Measurements from ENCODE around the gene COL4A6.
"Not testable (repeated sequence)": the region's sequence is repeated elsewhere in the genome, so short reads cannot be mapped to it uniquely, and the experiment has no call there.

The COL4A6 gene

DNA sequence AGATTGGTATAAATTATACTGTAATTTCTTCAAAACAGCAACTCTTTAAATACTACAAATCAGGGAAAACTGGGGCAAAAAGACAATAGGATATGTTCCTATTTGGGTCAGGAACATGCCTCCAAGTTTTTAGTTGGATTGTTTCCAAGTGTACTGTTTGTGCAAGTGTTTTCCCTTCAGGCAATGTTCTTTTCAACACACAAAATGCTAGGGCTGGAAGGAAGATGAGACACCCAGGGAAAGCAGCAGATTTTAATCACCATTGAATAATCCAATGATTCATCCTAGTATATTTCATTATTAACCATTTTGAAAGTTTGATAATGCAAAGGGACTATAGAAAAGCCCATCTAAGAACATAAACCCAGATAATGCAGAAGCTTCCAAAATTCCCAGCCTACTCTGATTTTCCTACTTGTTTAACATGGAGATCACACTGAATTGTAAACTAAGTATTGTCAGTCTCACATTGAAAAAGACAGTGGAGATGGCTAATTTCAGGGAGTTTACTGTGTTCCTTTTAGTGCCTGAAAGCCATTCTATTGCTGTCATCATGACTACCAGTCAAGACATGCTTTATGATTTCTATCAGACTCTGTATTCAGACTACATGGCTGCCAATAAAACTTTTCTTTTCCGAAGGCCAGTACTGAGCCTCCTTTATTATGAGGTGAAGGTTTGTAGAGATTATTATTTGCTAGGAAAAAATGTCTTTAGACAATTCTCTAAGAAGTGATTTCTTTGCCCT is 38.6 kb downstream of the COL4A6 start:
- DNase-seq (ENCODE audit: low spot score), result no peak

DNA sequence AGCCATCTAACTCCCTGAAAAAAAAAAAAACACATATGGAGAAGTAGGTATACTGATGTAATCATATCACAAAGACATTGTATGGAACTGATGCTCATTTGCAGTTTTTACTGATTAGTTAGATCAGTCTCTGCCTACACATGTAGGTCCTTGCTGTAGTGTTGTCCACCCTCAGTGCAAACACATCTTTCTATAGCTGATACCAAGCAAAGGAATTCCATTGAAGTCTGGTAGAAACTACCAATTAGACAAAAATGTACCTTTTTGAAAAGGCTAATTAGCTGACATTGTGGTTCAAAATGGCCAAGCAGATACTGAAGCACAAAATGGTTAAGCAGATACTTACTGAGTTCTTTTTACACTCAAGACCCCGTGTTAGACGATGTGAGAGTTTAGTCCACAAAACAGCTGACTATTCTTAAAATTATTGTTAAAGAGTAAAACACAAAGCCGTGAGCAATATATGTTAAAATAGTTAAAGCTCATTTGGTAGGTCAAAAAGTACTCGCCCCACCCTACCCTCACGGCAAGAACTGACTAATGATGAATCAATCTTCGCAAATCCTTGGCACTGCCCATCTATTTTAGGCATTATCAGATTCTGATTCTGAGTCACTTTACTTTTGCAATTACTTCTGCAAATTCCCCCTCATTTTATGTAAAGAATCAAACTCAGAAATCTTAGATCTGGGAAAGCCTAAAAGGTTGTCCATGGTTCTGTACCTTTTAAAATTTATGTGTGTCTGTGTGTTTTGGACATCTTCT is 40.4 kb downstream of the COL4A6 start:
- DNase-seq (ENCODE audit: low spot score), result no peak

DNA sequence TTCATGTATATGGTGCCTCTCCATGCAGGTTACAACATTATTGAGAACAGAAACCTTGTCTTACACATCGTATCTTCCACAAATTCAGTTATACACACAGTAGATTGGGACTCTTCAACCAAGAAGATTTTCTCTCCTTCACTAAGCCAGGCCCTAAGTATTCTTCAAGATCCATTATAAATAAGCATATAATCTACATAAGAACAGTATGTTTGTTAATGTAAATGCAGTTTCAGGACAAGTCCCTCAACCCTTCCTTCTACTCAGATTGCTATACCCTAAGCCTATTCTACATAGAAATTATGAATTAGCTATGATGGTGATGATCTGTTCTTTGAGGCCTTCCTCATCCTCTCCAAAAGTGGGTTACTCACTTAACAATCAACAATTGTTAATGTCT is 41.2 kb downstream of the COL4A6 start:
- DNase-seq (ENCODE audit: low spot score), result no peak

DNA sequence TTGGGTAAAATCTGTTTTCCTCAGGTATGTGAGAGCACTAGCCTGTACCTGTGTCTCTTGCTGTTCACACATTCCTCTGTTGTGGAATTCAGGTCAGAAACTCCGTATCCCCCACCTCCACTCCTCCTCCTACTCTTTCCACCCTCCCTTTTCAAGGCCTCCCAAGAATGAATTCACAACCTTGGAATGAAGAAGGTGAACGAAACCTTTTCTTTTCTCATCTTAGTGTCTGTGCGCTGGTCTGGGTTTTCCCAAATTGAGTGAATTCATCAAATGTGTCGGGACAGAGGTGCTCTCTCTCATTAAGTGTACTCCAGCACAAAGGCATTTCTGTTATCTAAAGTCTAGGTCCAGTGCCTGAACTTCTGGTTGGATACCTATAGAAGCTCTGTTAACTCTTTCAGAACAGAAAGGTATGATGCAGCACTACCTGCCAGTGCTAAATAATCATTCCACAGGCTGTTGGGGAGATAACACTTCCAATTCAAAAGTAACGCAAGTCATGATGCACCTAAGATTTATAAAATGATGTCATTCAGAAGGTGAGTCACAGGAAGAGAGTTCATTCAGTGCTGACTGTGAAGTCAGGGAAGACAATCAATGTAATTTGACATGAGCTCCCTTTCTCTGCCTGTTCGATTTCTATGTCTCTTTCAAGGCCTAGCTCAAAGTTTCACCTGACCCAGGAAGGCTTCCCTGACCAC is 41.9 kb downstream of the COL4A6 start:
- DNase-seq (ENCODE audit: low spot score), result no peak

DNA sequence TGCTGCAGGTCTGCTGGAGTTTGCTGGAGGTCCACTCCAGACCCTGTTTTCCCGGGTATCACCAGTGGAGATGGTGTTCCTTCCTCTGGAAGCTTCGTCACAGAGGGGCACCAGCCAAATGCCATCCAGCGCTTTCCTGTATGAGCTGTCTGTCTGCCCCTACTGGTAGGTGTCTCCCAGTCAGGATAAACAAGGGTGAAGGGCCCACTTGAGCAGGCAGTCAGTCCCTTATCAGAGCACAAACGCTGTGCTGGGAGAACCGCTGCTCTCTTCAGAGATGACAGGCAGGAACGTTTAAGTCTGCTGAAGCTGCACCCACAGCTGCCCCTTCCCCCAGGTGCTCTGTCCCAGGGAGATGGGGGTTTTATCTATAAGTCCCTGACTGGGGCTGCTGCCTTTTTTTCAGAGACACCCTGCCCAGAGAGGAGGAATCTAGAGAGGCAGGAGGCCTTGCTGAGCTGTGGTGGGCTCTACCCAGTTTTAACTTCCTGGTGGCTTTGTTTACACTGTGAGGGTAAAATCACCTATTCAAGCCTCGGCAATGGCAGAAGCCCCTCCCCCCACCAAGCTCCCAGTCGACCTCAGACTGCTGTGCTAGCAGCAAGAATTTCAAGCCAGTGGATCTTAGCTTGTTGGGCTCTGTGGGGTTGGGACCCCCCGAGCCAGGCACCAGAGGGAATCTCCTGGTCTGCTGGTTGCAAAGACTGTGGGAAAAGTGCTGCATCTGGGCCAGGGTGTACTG is 47.1 kb downstream of the COL4A6 start:
- DNase-seq (ENCODE audit: low spot score), result not testable (repeated sequence)

DNA sequence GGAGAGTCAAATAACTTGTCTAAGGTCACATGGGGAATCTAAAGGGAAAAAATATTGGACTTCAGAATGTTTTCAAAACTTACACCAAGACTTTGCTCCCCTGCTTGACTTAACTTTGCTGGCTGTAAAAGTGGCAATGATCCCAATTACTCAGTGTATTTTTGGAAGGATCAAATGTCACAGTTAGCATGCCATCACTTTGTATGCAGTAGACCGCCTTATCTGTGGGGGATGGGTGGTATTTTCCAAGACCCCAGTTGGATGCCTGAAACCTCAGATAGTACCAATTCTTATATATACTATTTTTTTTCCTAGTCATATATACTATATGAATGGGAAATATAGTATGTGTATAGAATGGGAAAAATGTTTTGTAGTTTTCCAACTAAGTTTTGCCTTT is 53.4 kb downstream of the COL4A6 start:
- DNase-seq (ENCODE audit: low spot score), result no peak

DNA sequence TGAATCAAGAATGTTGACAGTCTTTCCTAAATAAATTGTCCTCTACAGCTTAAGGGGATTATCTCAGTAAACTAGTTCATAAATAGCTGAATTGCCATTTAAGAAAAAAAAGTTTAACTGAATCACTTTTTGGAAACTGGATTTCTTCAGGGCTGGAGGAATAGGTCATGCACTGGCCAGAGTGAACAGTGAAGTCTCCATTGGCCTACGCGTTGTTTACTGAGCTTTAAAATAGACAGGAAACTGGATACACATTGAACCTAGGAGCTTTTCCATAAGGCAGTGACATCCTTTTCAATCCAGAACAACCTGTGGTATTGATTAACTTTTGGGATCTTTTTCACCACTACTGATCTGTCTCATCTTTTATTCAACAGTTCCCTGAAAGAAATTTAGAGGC is 58.0 kb downstream of the COL4A6 start:
- no peak for DNase-seq (ENCODE audit: low spot score)

DNA sequence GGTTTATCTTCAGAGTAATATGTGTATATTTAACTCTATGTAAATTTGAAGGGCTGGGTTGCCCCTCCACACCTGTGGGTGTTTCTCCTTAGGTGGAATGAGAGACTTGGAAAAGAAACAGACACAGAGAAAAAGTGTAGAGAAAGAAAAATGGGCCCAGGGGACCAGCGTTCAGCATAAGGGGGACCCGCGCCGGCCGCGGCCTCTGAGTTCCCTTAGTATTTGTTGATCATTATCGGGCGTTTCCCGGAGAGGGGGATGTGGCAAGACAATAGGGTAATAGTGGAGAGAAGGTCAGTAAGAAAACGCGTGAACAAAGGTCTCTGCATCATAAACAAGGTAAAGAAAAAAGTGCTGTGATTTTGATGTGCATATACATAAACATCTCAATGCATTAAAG is 61.4 kb downstream of the COL4A6 start:
- DNase-seq (ENCODE audit: low spot score), result not testable (repeated sequence)

DNA sequence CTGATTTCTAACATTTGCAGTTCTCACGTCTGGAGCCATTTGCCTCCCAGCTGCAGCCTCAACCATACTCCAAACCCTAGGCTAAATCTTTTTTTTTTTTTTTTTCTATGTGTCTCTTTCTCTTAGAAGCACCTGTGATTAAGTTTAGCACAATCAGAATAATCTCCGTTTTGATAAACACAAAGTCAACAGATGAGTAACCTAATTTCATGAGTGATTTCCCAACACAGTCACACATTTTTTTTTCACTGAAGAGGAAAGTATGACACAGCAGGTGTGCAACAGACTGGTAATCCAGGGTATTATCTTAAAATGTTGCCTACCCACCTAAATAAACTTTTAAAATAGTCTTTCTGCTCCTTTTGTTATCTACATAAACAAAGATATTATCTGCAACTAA is 62.6 kb downstream of the COL4A6 start:
- not testable (repeated sequence) for DNase-seq (ENCODE audit: low spot score)

DNA sequence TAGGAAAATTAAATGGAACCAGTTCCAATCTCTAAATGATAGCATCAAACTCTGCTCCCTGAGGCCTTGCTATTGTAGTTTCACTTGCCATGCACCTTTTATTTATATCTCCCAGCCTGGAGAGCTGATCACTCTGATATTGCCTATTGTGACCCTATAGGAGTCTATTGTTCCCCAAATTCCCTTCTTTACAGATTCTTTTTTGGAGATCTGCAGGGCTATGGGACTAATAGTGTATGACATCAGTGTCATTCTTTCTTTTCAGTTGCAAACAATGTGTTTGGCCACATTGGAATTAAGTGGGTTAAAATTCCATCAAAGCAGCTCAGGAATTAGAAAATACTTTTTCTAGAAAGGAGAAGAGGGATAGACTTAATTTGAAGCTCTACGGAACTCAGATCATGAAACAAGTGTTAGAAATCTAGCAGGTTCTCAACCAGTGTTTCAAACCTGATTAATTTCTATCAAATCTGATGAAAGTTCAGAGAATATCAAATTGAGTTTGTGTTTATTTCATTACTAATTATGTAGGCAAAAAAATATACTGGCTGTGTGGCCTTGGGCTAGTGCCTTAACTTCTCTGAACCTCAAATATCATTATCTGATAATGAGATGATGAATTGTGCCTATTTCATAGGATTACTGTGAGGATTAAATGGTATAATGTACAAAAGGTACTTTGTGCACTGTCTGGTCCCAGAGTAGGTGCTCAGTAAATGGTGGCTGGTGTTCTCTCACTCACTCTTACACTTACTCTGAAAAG is 71.4 kb downstream of the COL4A6 start:
- DNase-seq (ENCODE audit: low spot score), result no peak

DNA sequence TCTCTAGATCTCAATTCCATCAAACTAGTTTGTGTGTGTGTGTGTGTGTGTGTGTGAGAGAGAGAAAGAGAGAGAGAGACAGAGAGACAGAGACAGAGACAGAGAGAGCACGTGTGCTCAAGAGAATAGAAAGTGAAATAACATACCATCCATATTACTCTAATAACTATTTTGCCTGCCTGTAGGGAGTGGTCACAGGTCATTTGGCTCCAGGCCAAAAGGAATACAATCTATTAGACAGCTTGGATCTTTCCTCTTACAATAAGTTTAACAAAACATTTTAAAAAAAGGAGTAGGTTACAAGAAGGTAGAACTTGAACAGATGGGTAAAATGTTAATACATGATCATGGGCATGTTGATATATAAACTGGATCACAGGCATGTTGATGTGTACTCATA is 76.2 kb downstream of the COL4A6 start:
- DNase-seq (ENCODE audit: low spot score), result no peak

DNA sequence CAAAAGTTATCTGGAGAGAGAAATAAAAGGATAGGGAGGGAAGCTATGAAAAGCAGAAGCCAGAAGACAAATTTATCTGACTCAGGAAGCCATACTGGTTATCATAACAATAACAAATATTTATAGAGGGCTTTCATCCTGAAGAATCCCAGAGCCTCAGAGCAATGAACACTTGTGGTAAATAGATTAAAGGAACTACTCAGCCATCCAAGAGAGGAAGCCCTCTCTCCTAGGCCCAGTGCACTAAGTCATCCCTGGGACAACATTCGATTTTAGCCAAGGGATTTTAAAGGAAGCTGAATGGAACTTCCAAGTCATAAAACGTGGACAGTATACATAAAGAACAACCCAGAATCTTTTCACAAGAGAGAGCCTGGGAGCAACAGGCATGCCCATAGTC is 76.9 kb downstream of the COL4A6 start:
- DNase-seq (ENCODE audit: low spot score), result no peak

DNA sequence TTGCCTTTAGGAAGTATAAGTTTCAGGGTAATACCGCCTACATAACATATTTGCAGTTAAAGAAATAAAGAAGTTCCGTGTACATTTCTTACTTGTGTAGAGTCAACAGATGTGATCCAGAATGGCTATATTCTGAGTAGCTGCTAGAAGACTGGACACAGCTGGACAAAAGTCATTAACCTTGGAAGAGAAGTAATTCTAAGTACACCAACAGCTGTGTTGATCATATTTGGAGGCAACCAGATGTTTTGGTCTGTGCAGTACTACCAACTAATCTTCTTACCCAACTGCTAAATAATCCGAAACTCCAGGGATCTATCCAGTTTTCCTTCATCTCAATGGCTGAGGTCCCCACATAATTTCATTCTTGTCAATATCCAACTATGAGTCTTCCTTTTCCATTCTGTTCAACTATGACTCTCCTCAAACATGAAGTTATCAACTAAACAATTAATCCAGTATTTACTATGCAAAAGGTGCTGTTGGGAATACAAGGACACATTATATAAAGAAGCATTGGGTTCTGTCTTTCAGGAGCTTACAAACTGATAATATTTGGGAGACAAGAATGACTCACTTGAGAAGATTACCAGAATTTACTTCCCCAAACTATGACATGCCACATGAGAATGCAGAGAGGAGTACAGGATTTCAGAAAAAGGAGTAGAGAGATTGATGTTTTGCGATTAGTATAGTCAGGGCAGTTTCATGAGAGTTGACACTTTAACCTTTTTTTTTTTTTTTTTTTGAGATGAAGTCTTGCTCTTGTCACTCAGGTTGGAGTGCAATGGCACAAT is 78.2 kb downstream of the COL4A6 start:
- DNase-seq (ENCODE audit: low spot score), result no peak

DNA sequence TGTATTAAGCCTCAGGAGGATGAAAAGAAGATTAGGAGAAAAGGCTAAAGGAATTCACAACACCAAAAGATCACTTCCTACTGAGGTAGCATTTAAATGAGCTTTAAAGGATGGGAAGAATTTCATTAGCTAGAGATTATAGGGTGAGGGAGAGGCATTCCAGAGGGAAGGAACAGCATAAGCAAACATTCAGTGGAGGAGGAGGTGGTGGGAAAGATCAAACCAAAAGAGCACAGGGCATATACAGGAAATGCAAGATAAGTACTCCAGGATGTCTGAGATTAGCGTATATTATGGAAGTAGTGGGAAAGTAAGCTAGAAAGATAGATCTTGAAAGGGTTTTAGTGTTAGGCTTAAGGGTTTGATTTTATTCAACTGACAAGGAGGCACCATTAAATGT is 84.8 kb downstream of the COL4A6 start:
- DNase-seq (ENCODE audit: low spot score), result no peak

DNA sequence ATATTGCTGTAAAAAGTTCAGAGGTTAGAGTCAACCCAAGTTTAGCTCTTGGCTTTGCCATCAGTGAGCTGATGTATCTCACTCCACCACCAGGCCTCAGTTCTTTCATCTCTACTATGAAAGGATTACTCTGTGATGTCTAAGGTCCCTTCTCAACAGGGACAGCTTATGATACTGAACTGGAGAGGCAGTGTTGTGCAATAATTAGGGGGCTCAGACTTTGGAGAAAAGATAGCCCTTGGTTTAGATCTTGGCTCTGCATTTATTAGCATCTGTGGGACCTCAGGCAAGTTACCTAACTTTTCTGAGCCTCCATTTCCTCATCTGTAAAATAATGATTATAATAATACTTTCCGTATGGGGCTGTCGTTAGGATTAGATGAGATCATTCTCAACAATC is 89.0 kb downstream of the COL4A6 start:
- DNase-seq (ENCODE audit: low spot score), result no peak

DNA sequence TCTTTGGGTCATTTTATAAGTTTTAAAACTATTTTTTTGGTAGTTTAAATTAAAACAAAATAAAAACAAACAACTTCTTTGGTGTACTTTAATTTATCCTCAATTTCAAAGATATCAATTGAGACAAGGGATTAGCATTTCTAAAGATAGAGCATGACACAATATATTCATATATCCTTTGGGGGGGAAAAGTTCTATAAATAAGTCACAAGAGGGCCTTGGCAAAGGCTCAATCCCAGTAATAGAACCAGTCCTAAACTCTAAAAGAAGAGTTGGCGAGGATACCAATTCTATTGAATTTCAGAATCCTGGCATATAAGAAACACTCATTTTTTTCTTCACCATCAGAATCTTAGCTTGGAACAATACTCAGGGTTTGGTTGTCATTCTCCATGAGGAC is 89.7 kb downstream of the COL4A6 start:
- DNase-seq (ENCODE audit: low spot score), result no peak

DNA sequence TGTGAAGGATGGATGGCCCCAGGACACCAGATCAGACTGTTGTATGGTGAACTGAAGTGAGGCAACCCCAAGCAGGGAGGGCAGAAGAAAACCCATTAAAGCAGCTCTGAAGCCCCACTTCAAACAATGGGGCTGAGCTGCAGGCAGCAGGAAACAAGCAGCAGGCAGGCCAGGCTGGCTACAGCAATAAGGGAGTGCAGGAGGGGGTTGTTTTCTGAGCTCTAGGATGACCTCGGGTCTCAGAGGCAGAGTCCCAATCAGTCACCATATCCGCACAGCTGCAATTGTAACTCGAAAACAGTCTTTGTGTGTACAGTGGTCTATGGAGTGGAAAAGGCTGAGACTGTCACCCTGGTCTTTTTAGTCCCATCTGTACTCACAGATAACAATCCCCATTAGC is 90.4 kb downstream of the COL4A6 start:
- no peak for DNase-seq (ENCODE audit: low spot score)

DNA sequence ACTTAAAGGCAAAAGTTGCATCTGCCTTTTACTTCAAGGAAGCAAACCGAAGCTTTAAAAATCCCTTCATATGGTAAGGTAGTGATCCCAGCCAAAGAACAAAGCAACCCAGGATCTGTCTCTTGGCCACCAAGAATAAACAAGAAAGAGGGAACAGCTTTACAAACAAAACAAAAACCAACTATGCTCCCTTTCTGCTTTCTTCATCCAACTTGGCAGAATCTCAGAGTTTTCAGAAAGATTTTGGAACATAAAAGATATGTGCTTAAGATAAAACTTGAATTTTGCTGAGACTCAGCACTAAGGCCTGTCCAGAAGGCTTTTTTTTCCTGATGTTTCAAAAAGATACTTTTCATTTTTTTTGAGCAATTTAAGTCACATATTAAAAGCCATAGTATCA is 94.0 kb downstream of the COL4A6 start:
- no peak for DNase-seq (ENCODE audit: low spot score)

DNA sequence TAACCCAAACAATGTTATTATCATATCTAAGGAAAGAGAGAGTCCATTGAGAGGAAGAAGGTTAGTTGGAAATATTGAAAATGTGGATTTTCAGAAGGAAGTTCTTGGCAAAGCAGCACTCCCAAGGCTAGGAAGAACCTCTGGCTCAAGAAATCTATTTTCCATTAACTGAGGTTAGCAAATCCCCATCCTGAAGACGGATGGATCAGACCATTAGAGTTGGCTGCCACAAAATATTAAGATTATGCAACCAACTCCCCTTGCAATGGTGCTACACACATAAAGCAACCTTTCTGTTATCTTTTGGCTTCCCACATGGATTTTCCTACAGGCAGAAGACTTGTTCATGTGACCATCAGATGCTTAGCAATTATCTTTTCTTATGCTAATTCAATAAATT is 96.3 kb downstream of the COL4A6 start:
- no peak for DNase-seq (ENCODE audit: low spot score)

DNA sequence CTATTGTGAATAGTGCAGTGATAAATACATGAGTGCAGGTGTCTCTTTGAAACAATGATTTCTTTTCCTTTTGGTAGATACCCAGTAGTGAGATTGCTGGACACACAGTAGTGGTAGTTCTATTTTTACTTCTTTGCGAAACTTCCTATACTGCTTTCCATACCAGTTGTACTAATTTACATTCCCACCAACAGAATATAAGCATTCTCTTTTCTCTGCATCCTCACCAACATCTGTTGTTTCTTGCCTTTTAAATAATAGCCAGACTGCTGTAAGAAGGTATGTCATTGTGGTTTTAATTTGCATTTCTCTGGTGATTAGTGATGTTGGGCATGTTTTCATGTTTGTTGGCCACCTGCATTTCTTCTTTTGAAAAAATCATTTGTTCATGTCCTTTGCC is 105.9 kb downstream of the COL4A6 start:
- DNase-seq (ENCODE audit: low spot score), result no peak

Data from CD4-positive, alpha-beta T cell treated with Interleukin-6 at 100 ng/mL for 8 hours (primary cell).